ENCODE measurements around the gene STAM.
A peak's percentile ranks its signal among the peaks of the same experiment; 100 is the strongest.

The STAM gene

DNA sequence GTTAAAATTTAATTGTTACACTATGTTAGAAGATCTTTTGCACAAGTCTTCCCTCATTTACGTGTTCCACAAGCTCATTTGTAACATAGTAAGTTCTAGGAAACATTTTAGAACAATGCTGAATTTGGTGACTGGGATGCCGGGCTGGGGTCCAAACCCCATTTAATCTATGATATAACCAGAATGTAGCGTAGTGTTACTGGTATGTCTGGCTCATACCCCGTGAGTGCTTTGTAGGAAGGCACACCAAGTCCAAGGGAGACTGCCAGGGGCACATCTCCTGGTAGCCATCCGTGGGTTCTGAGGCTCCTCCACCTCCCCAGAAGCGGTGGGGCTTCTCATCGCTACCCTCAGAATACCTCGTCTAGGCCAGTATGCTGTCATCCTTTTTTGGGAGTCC, 86.7 kb downstream of the STAM start:
- no peak for DNase-seq (ENCODE audit: low read depth in 2 of 2)

DNA sequence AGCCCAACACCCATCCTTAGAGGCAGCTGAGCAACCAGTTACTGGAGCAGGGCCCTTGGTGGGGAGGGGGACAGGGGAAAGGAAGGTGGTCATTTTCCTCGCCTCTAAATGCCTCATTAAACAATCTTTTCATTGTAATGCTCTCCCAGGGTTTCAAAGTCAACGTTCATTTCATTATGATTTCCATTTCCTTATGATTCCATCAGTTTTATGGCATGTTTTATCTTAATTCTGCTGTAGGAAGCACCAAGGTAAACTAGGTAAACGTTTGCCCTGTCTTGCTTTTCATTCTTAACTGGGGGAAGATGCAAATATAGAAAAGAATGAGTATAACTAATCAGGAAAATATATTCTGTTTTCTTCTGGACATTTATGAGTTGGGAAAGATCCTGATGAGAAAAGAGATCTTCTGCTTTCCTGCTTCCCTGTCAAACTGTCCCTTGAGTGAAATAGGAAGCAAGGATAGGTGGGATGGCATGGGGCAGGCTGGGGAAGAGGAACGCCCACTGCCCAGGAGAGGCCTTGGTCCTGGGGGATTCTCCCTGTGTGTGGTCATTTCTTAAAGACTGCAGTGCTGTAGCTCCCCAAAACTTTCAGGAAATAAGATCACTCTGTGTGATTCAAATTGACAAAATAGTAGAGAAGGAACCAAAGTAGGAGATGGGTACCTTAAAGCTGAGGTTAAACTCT, 87.5 kb downstream of the STAM start:
- no peak for DNase-seq (ENCODE audit: low read depth in 2 of 2)

DNA sequence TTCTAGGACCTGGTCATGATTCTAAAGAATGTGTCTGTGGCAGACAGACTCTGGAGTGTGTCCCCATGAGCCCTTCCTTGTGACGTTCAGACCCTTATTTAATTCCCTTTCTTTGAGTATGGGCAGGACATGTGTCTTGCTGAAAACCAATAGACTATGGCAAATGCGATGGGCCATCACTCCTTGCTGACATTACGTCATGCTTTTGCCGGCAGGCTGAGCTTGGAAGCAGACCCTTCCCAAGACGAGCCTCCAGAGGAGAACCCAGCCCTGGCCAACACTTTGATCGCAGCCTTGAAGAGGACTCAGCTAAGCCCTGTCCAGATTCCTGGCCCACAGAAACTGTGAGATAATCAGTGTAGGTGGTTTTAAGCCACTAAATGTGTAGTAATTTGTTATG, 89.7 kb downstream of the STAM start:
- no peak for DNase-seq (ENCODE audit: low read depth in 2 of 2)

DNA sequence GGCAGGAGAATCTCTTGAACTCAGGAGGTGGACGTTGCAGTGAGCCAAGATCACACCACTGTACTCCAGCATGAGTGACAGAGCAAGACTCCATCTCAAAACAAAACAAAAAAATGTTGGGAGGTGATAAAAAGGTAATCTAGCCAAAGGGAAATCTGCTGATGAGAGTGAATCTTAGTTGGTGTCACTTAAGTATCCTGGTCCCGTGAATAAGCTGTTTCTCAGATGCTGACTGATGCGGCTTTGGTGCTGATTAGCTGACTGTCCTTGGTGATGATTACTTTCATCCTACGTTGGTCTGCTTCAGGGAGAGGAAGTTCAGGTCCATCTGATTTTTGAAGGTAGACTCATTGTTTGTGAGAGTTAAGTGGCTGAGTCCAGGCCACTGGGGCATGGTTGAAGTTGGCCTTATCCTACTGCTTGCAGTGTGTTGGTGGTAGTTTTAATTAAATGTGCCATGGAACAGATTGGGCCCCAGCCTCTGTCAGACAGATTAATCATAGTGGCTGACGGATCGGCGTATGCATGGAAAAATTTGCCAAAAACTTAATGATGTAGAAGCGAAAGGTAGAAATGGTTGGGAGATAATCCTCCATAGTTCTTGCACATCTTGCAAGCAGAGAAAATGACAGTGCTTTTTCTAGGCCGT, 90.6 kb downstream of the STAM start:
- DNase-seq (ENCODE audit: low read depth in 2 of 2), result no peak

DNA sequence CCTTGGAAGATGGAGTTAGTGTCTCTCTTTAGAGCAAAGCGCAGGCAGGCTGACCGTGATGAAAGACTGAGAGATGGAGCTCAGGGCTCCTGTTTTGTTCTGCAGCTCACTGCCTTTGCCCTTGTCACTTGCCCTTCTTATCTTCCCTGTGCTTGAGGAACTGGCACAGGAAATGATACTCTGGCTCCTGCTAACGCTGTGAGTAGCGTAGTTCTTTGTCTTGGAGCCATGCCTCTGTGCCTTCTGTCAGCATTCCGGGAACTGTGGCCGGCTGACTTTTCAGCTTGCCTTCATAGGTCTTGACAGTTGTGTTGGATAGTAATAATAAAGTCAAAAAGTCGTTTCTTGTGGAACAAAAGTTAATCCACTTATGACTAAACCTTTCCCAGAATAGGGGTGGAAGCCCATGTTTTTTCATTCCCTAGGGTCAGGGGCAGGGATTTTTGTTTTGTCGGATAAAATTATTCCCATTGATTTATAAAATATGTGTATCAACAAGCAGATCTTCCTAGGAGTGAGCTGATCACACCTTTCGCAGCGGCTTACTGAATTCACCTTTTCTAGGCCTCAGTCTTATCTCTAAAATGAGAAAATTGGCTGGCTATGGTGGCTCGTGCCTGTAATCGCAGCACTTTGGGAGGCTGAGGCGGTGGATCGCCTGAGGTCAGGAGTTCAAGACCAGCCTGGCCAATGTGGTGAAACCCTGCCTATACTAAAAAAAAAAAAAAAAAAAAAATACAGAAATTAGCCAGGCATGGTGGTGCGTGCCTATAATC, 91.4 kb downstream of the STAM start:
- DNase-seq (ENCODE audit: low read depth in 2 of 2), result no peak

DNA sequence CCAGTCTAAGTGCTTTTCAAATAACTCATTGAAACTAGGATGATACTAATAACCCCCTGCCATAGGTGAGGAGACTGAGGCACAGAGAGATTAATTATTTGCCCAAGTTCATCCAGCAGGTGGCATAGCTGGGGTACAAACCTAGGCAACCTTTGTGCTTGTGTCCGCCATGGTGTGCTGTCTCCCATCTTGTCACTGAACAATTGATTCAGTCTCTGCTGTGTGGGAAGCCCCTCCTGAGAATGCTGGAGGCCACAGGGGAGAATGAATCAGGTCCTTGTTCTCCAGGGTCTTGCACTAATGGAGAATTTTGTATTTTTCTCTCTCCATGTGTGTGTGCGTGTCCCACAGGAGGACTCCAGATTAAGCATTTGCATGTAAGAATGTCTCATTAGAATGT, 92.3 kb downstream of the STAM start:
- DNase-seq (ENCODE audit: low read depth in 2 of 2), result no peak

DNA sequence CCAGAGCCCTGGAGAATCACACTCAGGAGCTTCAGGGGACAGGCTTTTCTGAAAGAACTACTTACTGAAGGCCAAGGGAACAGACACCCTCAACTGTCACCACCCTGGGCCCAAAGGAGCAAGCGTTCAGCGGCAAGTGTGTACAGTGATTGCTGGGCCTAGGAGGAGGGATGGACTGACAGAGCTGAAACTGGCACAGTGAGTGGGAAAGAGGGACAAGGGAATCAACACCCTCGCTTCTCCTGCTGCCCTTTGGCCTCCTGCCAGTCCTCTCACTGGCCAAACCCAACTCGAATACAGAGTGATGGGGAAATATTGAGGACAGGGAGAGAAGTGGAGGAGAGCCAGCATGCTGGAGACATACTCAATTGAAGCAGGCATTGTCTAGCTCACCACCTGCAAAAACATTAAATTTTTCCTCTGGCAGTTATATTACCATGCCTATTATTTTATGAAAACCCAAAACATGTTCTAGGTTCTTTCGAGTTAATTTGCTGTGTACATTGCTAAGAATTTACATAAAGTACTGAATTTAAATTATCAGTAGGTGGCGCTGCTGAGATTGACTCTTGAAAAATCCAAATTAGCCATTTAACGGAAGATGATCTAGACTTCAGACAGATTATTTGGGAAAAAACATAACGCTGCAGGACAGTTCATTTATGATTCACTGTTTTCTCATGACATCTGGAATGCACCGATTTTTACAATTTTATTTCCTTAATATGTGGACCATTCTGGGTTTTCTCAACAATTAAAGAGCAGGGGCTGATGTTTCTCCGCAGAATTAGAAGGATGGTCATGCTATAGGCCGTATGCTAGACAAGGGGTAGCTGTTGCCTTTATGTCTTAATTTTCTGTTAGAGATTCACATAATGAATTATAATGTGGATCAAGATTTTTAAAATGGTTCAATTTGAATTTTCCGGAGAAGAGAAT, 93.3 kb downstream of the STAM start:
- DNase-seq (ENCODE audit: low read depth in 2 of 2), result no peak

DNA sequence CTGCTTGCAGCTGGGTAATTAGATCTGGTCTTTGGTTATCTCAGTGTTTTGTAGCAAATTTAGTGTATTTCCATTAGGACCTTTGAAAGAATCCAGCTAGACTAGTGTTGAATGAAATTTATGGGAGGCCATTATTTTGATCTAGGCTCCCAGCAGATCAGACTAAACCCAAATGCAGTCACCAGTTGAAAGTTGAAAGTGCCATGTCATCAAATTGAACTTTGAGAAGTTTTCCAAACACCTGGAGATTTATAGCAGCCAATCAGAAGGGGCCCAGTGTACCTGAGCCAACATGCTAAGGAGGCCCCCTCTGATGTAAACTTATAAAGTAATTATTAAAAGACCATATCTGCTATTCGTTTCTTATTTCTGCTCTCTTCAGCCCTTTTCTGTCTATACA, 96.7 kb downstream of the STAM start:
- DNase-seq (ENCODE audit: low read depth in 2 of 2), result no peak

DNA sequence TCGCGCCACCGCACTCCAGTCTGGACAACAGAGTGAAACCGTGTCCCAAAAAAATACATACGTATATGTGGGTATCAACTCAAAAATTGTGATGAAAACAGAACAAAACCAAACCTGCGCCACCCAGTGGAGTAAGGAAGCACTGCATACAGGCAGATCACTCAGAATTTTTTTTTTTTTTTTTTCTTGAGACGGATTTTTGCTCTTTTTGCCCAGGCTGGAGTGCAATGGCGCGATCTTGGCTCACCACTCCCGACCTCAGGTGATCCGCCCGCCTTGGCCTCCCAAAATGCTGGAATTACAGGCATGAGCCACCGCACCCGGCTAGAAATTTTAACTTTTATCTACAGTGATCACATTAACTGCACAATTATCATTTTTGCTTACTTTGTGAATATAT, 99.0 kb downstream of the STAM start:
- peak; percentile 58 to 71 for DNase-seq (ENCODE audit: low read depth in 2 of 2)

DNA sequence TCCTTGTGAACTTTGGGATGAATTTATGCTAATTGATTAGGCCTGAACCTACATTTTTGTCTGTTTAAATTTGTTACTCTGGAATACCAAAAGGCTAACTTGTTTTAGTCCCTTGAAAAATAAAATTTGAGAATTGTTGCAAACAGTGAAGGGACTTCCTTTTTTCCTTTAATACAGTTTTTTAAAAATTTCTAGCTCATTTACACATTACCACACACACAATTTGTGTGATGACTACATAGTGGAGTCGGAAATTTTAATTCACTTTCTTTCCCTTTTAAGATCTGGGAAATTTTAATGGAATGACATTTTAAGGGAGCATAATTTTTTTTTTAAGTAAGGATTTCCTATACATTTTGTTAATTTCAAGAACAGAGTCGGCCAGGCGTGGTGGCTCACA, 99.5 kb downstream of the STAM start:
- no peak for DNase-seq (ENCODE audit: low read depth in 2 of 2)

DNA sequence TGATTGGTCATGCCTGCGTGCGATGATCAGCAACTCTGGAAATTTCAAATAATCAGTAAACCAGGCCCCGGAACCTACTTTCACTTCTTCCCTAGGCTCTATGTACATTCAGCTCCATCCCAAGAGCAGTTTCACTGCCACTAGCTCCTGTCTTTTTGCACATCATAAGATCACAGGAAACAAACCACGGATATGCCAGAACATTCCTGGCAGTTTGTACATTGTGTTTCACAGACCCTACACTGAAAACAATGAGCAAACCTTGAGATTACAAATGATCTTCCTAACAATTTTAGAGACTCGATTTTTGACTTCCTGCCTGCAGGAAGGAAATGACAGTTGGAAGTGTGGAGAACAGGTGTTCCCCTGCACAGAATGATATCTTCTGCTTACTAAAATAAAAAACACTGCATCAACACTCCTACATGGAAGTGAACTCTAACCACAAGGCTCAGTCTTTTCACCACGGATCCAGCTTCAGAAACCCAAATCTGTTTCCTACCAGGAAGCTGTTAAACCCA, 100.5 kb downstream of the STAM start:
- DNase-seq (ENCODE audit: low read depth in 2 of 2), result no peak

DNA sequence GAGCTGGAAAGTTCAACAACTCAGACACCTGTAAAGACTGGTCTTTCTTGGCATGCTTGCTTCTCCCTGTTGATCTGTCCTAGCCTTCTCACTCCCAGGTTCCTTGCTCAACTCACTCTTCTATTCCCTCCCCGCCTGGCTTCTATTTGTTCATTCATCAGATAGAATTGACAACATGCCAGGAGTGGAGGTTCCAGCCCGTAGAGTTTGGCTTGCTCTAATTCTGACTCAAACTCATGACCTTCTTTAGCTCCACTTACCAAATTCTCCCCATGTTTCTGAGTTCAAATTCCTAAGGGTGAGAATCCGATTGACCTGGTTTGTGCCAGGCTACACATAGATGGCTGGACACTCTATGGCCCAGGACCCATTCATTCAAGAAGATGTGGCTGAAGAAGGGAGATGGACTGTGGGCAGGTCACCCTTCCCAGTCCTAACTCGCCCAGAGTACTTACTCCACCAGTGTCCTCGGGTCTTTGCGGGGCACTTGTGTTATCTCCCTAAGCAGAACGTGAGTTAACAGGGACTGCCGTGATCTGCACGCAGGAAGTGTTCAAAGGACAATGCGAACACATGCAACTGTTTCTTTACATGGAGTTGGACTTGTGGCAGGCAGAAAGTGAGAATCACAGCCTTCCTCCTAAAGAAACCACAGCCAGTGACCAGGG, 104.1 kb downstream of the STAM start:
- no peak for DNase-seq (ENCODE audit: low read depth in 2 of 2)

DNA sequence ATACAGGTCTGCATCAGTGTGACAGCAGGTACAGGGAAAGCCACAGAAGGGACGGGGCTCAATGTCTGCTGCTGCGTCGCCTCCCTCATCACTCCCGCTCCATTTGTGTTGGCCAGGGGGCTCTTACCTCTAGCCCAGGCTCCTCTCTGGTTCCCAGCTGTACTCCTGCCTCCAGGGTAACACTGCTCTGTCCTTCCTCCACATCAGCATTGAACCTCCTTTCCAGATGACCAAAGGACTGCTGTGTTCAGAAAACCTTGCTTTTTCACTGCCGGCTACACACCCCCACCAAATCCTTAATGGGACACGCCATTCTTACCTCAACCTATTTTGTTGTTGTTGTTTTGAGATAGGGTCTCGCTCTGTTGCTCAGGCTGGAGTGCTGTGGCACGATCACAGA, 105.9 kb downstream of the STAM start:
- no peak for DNase-seq (ENCODE audit: low read depth in 2 of 2)

DNA sequence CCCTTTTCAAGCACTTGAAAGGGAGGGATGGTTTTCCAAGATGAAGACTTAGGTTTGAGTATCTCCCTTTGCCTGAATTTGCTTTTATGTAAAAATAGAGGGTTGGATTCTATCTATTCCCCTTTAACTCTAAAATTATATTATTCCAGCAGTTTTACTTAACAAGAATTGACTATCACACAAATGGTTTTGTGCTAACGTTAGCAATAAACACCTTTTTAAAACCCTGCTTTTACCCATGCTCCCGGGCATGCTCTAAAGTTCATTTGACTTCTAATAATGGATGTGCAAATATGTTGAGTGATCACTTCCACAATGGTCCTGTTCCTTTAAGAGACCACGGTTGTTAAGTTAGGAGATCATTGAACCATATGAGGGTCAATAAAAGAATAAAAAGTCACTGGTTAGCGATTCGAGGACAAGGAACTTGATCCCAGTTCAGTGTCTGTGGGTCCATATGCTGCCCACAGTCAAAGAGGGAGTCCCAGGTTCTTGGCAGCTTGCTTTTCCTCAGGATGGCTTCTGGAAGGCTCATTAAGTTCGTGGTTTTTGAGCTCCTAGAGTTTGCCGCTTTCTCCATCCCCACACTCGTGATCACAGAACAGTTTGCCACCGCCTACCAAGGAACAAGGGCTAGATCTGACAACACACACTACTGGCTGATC, 108.0 kb downstream of the STAM start, which contains the start of gene TMEM236:
Gene TMEM236 (plus strand): TSS at position 421 of the 665 bp plus-strand sequence. CDS start 95 bp downstream, at position 516.
- no peak for DNase-seq (ENCODE audit: low read depth in 2 of 2)

DNA sequence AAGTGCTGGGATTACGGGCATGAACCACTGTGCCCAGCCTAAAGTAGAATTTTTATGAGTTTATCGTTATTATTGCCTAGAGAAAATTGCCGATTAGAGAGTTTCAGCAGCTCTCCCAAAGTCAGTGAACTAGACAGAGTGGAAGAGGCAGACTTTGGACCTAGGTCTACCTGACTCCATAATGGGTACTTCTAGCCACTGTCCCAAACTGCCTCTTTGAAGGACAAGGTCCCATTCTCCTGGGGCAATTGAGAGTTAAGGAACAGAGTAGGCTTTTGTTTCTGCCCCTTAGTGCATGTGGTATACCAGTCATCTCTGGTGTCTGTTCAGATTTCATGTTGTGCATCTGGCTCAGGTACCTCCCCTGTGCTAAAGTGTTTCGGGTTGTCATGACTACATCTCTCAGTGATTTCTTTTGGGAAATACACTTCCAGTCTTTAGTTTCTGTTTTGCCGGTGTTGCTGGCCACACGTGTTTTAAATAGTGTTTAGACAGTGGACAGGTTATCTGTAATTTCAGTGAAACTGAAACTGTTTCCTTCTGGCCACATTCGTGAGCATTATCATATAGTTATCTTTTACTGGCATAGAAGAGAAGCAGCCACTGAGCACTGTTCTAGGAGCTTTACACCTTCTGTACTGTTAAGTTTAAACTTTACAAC, 112.7 kb downstream of the STAM start:
- DNase-seq (ENCODE audit: low read depth in 2 of 2), result no peak

DNA sequence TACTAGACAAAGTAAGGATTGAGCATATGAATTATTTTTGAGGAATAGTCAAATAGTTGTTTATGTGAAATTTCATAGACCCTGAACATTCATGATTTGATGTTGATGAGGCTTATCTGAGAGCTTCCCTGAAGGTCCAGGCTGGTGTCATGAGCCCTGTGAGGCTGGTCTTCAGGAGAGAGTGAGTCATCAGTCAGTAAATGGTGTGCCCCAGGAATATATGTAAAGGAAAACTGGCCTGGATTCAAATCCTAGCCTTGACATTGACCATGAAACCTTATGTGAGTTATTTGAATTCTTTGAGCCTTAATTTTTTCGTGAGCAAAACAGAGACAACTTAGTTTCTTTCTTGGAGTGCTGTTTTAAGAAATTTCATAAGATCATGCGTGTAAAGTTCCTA, 114.2 kb downstream of the STAM start:
- no peak for DNase-seq (ENCODE audit: low read depth in 2 of 2)

DNA sequence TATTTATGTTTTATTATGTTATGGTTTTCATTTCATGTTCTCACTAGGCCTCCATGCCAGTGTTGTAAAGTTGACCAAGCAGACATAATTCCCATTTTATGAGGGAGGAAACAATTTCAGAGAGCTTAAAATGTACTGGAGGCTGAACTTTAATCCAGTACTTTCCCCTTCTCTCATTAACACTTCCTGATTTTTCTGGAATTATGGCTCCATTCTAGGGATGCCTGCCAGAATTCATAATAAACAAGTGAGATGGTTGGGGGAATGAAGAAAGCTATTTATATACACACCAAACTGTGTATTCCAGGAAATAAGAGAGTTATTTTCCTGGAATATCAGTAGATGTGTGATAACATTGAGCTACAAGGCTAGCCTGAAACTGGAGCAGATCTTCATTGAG, 114.9 kb downstream of the STAM start:
- no peak for DNase-seq (ENCODE audit: low read depth in 2 of 2)

DNA sequence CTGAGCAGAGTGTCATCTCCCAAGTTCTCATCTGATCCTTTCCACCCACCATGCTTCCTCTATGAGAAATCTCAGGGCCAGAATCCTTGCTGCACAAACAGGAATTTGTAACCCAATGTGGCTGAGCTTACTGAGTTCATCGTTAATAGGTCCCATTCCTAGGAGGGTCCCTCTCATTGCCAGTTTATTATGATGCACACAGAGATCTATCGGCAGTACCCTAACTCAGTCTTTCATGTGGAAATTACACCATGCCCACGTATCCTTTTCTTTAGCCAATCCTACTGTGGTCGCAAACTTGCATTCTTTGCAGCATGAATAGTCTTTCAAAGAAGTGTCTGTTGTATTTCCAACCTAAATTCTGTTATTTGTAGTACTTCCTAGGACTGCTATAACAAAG, 120.2 kb downstream of the STAM start:
- no peak for DNase-seq (ENCODE audit: low read depth in 2 of 2)

DNA sequence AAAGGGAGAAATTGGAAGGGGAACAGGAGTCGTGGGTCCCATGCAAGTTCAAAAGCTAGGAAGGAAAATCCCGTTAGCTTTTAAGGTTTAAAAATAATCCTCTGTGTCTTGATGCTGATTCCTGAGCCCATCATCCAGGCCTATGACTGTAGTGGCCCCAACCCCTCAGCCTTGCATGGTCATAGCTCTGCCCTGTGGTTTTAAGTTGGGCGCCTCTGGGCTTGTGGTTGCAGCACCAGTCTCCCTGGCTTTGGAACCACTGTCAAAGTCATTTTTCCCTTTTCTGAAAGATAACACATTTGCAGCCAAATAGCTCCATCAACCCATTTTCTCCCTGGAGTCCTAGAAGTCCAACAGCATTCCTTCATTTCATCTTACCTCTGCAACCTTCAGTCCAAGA, 121.7 kb downstream of the STAM start:
- no peak for DNase-seq (ENCODE audit: low read depth in 2 of 2)

All from stimulated activated CD4-positive, alpha-beta T cell treated with anti-CD3 and anti-CD28 coated beads, Interleukin-4, amount 100 ng/mL, for 48 hours (primary cell).